ENCODE results near the gene VEGFA. TPM values are rescaled to one million over a fixed set of nuclear protein-coding genes. Genes with fewer than 3 reads are reported as not detected.
A peak's percentile ranks its signal among the peaks of the same experiment; 100 is the strongest.

Gene VEGFA
- polyA plus RNA-seq, 1 donor from 2014 or later: 0.19 TPM

- Mint-ChIP-seq H3K4me1 (peaks cover 0 to 3% (median 0%) of the 10 kb centered on the region in 3 donors), H3K27me3 (no peaks in the 10 kb centered on the region), H3K27ac (peak overlapping the region in 1 of 3 donors; percentile 50), H3K36me3 (no peaks in the 10 kb centered on the region), H3K4me3 (peak overlapping the region in 1 of 4 donors; percentile 84), H3K9me3 (peaks cover 6 to 13% (median 6%) of the 10 kb centered on the region in 3 donors)
Observed at GRCh38 chr6:43734294-43734665, 35.7 kb upstream of the VEGFA start.

- Mint-ChIP-seq H3K4me1 (peaks cover 0 to 3% (median 0%) of the 10 kb centered on the region in 3 donors), H3K36me3 (no peaks in the 10 kb centered on the region), H3K27ac (no peak overlapping the region), H3K4me3 (no peak overlapping the region), H3K27me3 (no peaks in the 10 kb centered on the region), H3K9me3 (peaks cover 0 to 13% (median 3%) of the 10 kb centered on the region in 3 donors)
Observed at GRCh38 chr6:43735642-43736199, 34.3 kb upstream of the VEGFA start.

GRCh38 chr6:43736211-43736786, 33.7 kb upstream of the VEGFA start:
- H3K9me3 Mint-ChIP-seq: peaks cover 0 to 9% (median 3%) of the 10 kb centered on the region in 3 donors
- H3K4me3 Mint-ChIP-seq: no peak overlapping the region
- H3K27ac Mint-ChIP-seq: peak overlapping the region in 1 of 3 donors; percentile 22
- no peaks in the 10 kb centered on the region for H3K36me3 Mint-ChIP-seq
- no peaks in the 10 kb centered on the region for H3K27me3 Mint-ChIP-seq
- peaks cover 0 to 3% (median 0%) of the 10 kb centered on the region in 3 donors for H3K4me1 Mint-ChIP-seq

GRCh38 chr6:43736844-43737243, 33.2 kb upstream of the VEGFA start:
- H3K27ac Mint-ChIP-seq: no peak overlapping the region
- peaks cover 0 to 3% (median 0%) of the 10 kb centered on the region in 3 donors for H3K4me1 Mint-ChIP-seq
- H3K9me3 Mint-ChIP-seq: peaks cover 0 to 3% (median 3%) of the 10 kb centered on the region in 3 donors
- no peak overlapping the region for H3K4me3 Mint-ChIP-seq
- H3K36me3 Mint-ChIP-seq: no peaks in the 10 kb centered on the region
- no peaks in the 10 kb centered on the region for H3K27me3 Mint-ChIP-seq

- Mint-ChIP-seq H3K4me1 (peaks cover 0 to 3% (median 0%) of the 10 kb centered on the region in 3 donors), H3K4me3 (no peak overlapping the region), H3K27me3 (no peaks in the 10 kb centered on the region), H3K9me3 (no peaks in the 10 kb centered on the region), H3K27ac (peak overlapping the region in 1 of 3 donors; percentile 65), H3K36me3 (no peaks in the 10 kb centered on the region)
Observed at GRCh38 chr6:43737272-43738081, 32.5 kb upstream of the VEGFA start.

- Mint-ChIP-seq H3K36me3 (no peaks in the 10 kb centered on the region), H3K9me3 (no peaks in the 10 kb centered on the region), H3K4me3 (no peak overlapping the region), H3K27me3 (no peaks in the 10 kb centered on the region), H3K27ac (peak overlapping the region in 1 of 3 donors; percentile 65), H3K4me1 (peaks cover 0 to 3% (median 0%) of the 10 kb centered on the region in 3 donors)
Observed at GRCh38 chr6:43738267-43738676, 31.7 kb upstream of the VEGFA start.

- H3K9me3 Mint-ChIP-seq: no peaks in the 10 kb centered on the region
- peak overlapping the region in 1 of 3 donors; percentile 8 for H3K27ac Mint-ChIP-seq
- H3K36me3 Mint-ChIP-seq: no peaks in the 10 kb centered on the region
- no peaks in the 10 kb centered on the region for H3K4me1 Mint-ChIP-seq
- H3K27me3 Mint-ChIP-seq: no peaks in the 10 kb centered on the region
- H3K4me3 Mint-ChIP-seq: no peak overlapping the region
Observed at GRCh38 chr6:43738877-43739641, 31.0 kb upstream of the VEGFA start.

GRCh38 chr6:43739642-43740091, 30.3 kb upstream of the VEGFA start:
- H3K9me3 Mint-ChIP-seq: no peaks in the 10 kb centered on the region
- peak overlapping the region in 1 of 3 donors; percentile 8 for H3K27ac Mint-ChIP-seq
- no peak overlapping the region for H3K4me3 Mint-ChIP-seq

GRCh38 chr6:43740321-43740960, 29.6 kb upstream of the VEGFA start:
- H3K27me3 Mint-ChIP-seq: peaks cover under 1% of the 10 kb centered on the region

More at GRCh38 chr6:43739642-43740091, 30.3 kb upstream of the VEGFA start:
- Mint-ChIP-seq H3K27me3 (no peaks in the 10 kb centered on the region), H3K36me3 (no peaks in the 10 kb centered on the region), H3K4me1 (no peaks in the 10 kb centered on the region)

GRCh38 chr6:43740961-43741764, 28.8 kb upstream of the VEGFA start:
- Mint-ChIP-seq H3K36me3 (no peaks in the 10 kb centered on the region), H3K27ac (no peak overlapping the region), H3K9me3 (no peaks in the 10 kb centered on the region), H3K4me1 (no peaks in the 10 kb centered on the region), H3K27me3 (peaks cover 2% of the 10 kb centered on the region), H3K4me3 (no peak overlapping the region)

More at GRCh38 chr6:43740321-43740960, 29.6 kb upstream of the VEGFA start:
- no peaks in the 10 kb centered on the region for H3K36me3 Mint-ChIP-seq
- no peaks in the 10 kb centered on the region for H3K9me3 Mint-ChIP-seq
- peak overlapping the region in 1 of 3 donors; percentile 33 for H3K27ac Mint-ChIP-seq
- no peaks in the 10 kb centered on the region for H3K4me1 Mint-ChIP-seq
- no peak overlapping the region for H3K4me3 Mint-ChIP-seq

- Mint-ChIP-seq H3K4me3 (no peak overlapping the region), H3K9me3 (no peaks in the 10 kb centered on the region), H3K4me1 (no peaks in the 10 kb centered on the region), H3K36me3 (no peaks in the 10 kb centered on the region), H3K27me3 (peaks cover 2% of the 10 kb centered on the region), H3K27ac (no peak overlapping the region)
Observed at GRCh38 chr6:43741829-43742228, 28.2 kb upstream of the VEGFA start.

GRCh38 chr6:43742285-43742684, 27.7 kb upstream of the VEGFA start:
- Mint-ChIP-seq H3K4me1 (no peaks in the 10 kb centered on the region), H3K9me3 (no peaks in the 10 kb centered on the region), H3K27ac (no peak overlapping the region), H3K27me3 (peaks cover 5% of the 10 kb centered on the region), H3K36me3 (no peaks in the 10 kb centered on the region), H3K4me3 (no peak overlapping the region)

GRCh38 chr6:43742931-43743632, 26.9 kb upstream of the VEGFA start:
- peaks cover 6% of the 10 kb centered on the region for H3K27me3 Mint-ChIP-seq
- no peaks in the 10 kb centered on the region for H3K4me1 Mint-ChIP-seq
- no peak overlapping the region for H3K4me3 Mint-ChIP-seq
- H3K9me3 Mint-ChIP-seq: no peaks in the 10 kb centered on the region
- H3K36me3 Mint-ChIP-seq: no peaks in the 10 kb centered on the region
- H3K27ac Mint-ChIP-seq: no peak overlapping the region
